ENCODE measurements around the gene RAPGEF1. TPM values are rescaled to one million over a fixed set of nuclear protein-coding genes. Genes with fewer than 3 reads are reported as not detected.

The RAPGEF1 gene
- total and polyA plus RNA-seq, 9 of the 15 experiments (the other 6 are each of a cell fraction or from before 2014, with no cell fraction given), result 0.06 to 44.1 (median 19.9) TPM

- peak; percentile 98 for TF ChIP-seq GABPA (tag; conservative IDR thresholded peaks at IDR 0.05; ENCODE audit: low read depth)
- no peak for TF ChIP-seq ZNF77 (CRISPR knock-in tag; IDR thresholded peaks at IDR 0.05)
- no peak for TF ChIP-seq HDGF (IDR thresholded peaks at IDR 0.05)
- TF ChIP-seq SUPT5H (IDR thresholded peaks at IDR 0.05), result no peak; the same call in 1 of the 2 replicates
- no peak for TF ChIP-seq ZNF609 (CRISPR knock-in tag; IDR thresholded peaks at IDR 0.05; ENCODE audit: borderline replicate concordance)
- no peak for TF ChIP-seq BCL6 (CRISPR knock-in tag; IDR thresholded peaks at IDR 0.05)
- TF ChIP-seq NCOR1 (IDR thresholded peaks at IDR 0.05), result no peak
- TF ChIP-seq HDAC1 (IDR thresholded peaks at IDR 0.05), result no peak
- no peak for TF ChIP-seq RBM17 (IDR thresholded peaks at IDR 0.05; ENCODE audit: borderline replicate concordance, low read depth, low read length)
- no peak for TF ChIP-seq ILF3 (IDR thresholded peaks at IDR 0.05; ENCODE audit: borderline replicate concordance)
- no peak for TF ChIP-seq ATF6 (CRISPR knock-in tag; IDR thresholded peaks at IDR 0.05)
- TF ChIP-seq ZNF217 (CRISPR knock-in tag; IDR thresholded peaks at IDR 0.05), result no peak
- TF ChIP-seq ZFPM2 (CRISPR knock-in tag; IDR thresholded peaks at IDR 0.05), result no peak
- peak; percentile 84 for TF ChIP-seq ETS1 (conservative IDR thresholded peaks at IDR 0.05; ENCODE audit: control insufficient read depth, low read depth, low read length)
- no peak for TF ChIP-seq DEAF1 (CRISPR knock-in tag; IDR thresholded peaks at IDR 0.05)
- TF ChIP-seq EP300 (IDR thresholded peaks at IDR 0.05; ENCODE audit: low read length), result no peak
- peak; percentile 48 to 81 for TF ChIP-seq SIX5 (IDR thresholded peaks at IDR 0.05; ENCODE audit: borderline replicate concordance in 1 of 2, insufficient read depth in 1 of 2, low read depth in 1 of 2, low read length in 2 of 2)
- TF ChIP-seq TCFL5 (CRISPR knock-in tag; conservative IDR thresholded peaks at IDR 0.05), result no peak
- no peak for TF ChIP-seq ZEB2 (IDR thresholded peaks at IDR 0.05)
Observed at GRCh38 chr9:131530920-131531832, 208.7 kb downstream of the RAPGEF1 start, which contains the start of gene UCK1 (continued).
